ENCODE results near the gene PLCD1.
"Not testable (repeated sequence)": the region's sequence is repeated elsewhere in the genome, so short reads cannot be mapped to it uniquely, and the experiment has no call there.

DNA sequence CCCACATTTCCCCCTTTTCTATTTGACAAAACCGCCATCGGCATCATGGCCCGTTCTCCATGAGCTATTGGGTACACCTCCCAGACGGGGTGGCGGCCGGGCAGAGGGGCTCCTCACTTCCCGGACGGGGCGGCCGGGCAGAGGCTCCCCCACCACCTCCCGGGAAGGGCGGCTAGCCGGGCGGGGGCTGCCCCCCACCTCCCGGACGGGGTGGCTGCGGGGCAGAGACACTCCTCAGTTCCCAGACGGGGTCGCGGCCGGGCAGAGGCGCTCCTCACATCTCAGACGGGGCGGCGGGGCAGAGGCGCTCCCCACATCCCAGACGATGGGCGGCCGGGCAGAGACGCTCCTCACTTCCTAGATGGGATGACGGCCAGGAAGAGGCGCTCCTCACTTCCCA is 35.0 kb upstream of the PLCD1 start:
- TF ChIP-seq, protein P1, sequence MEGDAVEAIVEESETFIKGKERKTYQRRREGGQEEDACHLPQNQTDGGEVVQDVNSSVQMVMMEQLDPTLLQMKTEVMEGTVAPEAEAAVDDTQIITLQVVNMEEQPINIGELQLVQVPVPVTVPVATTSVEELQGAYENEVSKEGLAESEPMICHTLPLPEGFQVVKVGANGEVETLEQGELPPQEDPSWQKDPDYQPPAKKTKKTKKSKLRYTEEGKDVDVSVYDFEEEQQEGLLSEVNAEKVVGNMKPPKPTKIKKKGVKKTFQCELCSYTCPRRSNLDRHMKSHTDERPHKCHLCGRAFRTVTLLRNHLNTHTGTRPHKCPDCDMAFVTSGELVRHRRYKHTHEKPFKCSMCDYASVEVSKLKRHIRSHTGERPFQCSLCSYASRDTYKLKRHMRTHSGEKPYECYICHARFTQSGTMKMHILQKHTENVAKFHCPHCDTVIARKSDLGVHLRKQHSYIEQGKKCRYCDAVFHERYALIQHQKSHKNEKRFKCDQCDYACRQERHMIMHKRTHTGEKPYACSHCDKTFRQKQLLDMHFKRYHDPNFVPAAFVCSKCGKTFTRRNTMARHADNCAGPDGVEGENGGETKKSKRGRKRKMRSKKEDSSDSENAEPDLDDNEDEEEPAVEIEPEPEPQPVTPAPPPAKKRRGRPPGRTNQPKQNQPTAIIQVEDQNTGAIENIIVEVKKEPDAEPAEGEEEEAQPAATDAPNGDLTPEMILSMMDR (IDR thresholded peaks at IDR 0.05): not testable (repeated sequence)
- not testable (repeated sequence) for TF ChIP-seq POLR2A (IDR thresholded peaks at IDR 0.05)

Data from body of pancreas (tissue), 4 donors.